HepG2 (cell line): Measurements from ENCODE around the gene GSC. TPM values are rescaled to one million over a fixed set of nuclear protein-coding genes. Genes with fewer than 3 reads are reported as not detected.

Source experiments
- ATAC-seq: fragments of 200-7000 bp; cut with Tn5 transposase; 3 replicates; pipeline ENCODE4 v1.9.1; 2020; ENCODE audit warnings: mild to moderate bottlenecking, moderate library complexity
- BruUV-seq: library from RNA; stranded (reverse); fragments of 400-500 nt; replicated peaks from 2 replicates; lab custom pipeline; 2021; lab: Mats Ljungman, UMichigan
- CTCF ChIA-PET: fragments of 300-600 bp; formaldehyde crosslinking; extraction: SDS; loops from one replicate; lab custom pipeline; 2021; ENCODE audit warnings: low total read pairs, inconsistent platforms, low intra/inter-chr PET ratio; lab: Yijun Ruan, JAX
- POLR2A ChIA-PET: fragments of 350-600 bp; sonication (Branson Sonifier 250); formaldehyde crosslinking; loops from one replicate; lab custom pipeline; 2020; ENCODE audit warnings: antibody characterized with exemption, inconsistent platforms; lab: Yijun Ruan, JAX
- DNase-seq: peaks from one replicate; pipeline ENCODE4 v3.0.0-alpha.2; 2015; ENCODE audit warnings: low spot score
- FAIRE-seq: peaks from 3 replicates; lab custom pipeline; 2011; peaks lifted over from hg19 to GRCh38; lab: Jason Lieb, UNC
- H2AFZ ChIP-seq: one replicate; pipeline ENCODE4 v1.6.1; 2011; ENCODE audit warnings: low read length, inconsistent platforms
- H3K27ac ChIP-seq: fragments of 300-600 bp; 3 replicates; pipeline ENCODE4 v1.8.0; 2011; ENCODE audit warnings: mixed run types, mild to moderate bottlenecking, mixed read lengths, low read length, inconsistent platforms; ENCODE audit not compliant: insufficient read depth; ENCODE audit errors: extremely low read length
- H3K27me3 ChIP-seq, 2 experiments: fragments of 200-600 bp in 1 of 2; 2 replicates in 1 of 2; 3 replicates in 1 of 2; pipeline versions ENCODE4 v1.6.0 to v1.8.0; 2011; ENCODE audit warnings: low read length in 2 of 2, mild to moderate bottlenecking in 2 of 2, moderate library complexity in 2 of 2, inconsistent platforms in 1 of 2; ENCODE audit not compliant: insufficient read depth in 2 of 2, control insufficient read depth in 1 of 2
- H3K36me3 ChIP-seq, 2 experiments: fragments of 200-600 bp in 1 of 2; replicated peaks in 1 of 2; 2 replicates in 1 of 2; 3 replicates in 1 of 2; pipeline versions ENCODE4 v1.5.1 to v1.8.0; 2011; ENCODE audit warnings: low read length in 2 of 2, inconsistent platforms in 1 of 2; ENCODE audit not compliant: insufficient read depth in 2 of 2, control insufficient read depth in 1 of 2
- H3K4me1 ChIP-seq: 2 replicates; pipeline ENCODE4 v1.5.1; 2012; ENCODE audit warnings: low read length, inconsistent platforms; ENCODE audit not compliant: insufficient read depth
- H3K4me2 ChIP-seq: 2 replicates; pipeline ENCODE4 v1.6.0; 2011; ENCODE audit warnings: low read depth, low read length, inconsistent platforms
- H3K4me3 ChIP-seq, 3 experiments: fragments of 200-600 bp in 1 of 3; sonication (generic), shearing (Covaris generic) in 1 of 3; replicated peaks in 1 of 3; 2 replicates each; pipeline ENCODE4 v1.5.1; 2011 to 2016; ENCODE audit warnings: low read length in 3 of 3, inconsistent platforms in 2 of 3, low read depth in 2 of 3, mild to moderate bottlenecking in 2 of 3, control low read depth in 1 of 3, mixed read lengths in 1 of 3; ENCODE audit not compliant: insufficient read depth in 1 of 3
- H3K79me2 ChIP-seq: one replicate; pipeline ENCODE4 v1.6.1; 2011; ENCODE audit warnings: low read length, inconsistent platforms; ENCODE audit not compliant: insufficient read depth
- H3K9ac ChIP-seq: 2 replicates; pipeline ENCODE4 v1.6.0; 2011; ENCODE audit warnings: mild to moderate bottlenecking, low read depth, low read length, inconsistent platforms; ENCODE audit not compliant: insufficient read depth
- H3K9me3 ChIP-seq: 2 replicates; pipeline ENCODE4 v1.5.1; 2012; ENCODE audit warnings: mild to moderate bottlenecking, low read length
- H4K20me1 ChIP-seq: 2 replicates; pipeline ENCODE4 v1.6.0; 2011; ENCODE audit warnings: inconsistent platforms, mild to moderate bottlenecking, low read length, moderate library complexity; ENCODE audit not compliant: insufficient read depth
- ATRX ChIP-seq: sonication (generic); formaldehyde crosslinking; IDR thresholded peaks from 2 replicates; pipeline ENCODE4 v1.4.0; 2020; ENCODE audit warnings: missing genetic modification reagents, borderline replicate concordance
- BRD4 ChIP-seq: sonication (generic); formaldehyde crosslinking; IDR thresholded peaks from 2 replicates; pipeline ENCODE4 v1.4.0; 2020; ENCODE audit warnings: missing genetic modification reagents
- HES4 ChIP-seq: sonication (generic); formaldehyde crosslinking; IDR thresholded peaks from 2 replicates; pipeline ENCODE4 v1.9.0; 2021; ENCODE audit warnings: mild to moderate bottlenecking, missing genetic modification reagents, borderline replicate concordance
- ISL2 ChIP-seq: sonication (generic); formaldehyde crosslinking; IDR thresholded peaks from 2 replicates; pipeline ENCODE4 v1.5.0; 2020; ENCODE audit warnings: missing genetic modification reagents
- ISX ChIP-seq: sonication (generic); formaldehyde crosslinking; conservative IDR thresholded peaks from 2 replicates; pipeline ENCODE4 v1.5.0; 2020; ENCODE audit warnings: missing genetic modification reagents
- MIXL1 ChIP-seq: IDR thresholded peaks from 2 replicates; pipeline ENCODE4 v1.6.1; 2016
- NR2C2 ChIP-seq: sonication (generic); formaldehyde crosslinking; IDR thresholded peaks from 2 replicates; pipeline ENCODE4 v1.4.0; 2020; ENCODE audit warnings: missing genetic modification reagents, mild to moderate bottlenecking, moderate library complexity, borderline replicate concordance
- SMAD1 ChIP-seq: sonication (generic); formaldehyde crosslinking; IDR thresholded peaks from 2 replicates; pipeline ENCODE4 v1.4.0; 2020; ENCODE audit warnings: missing genetic modification reagents, low read depth, mild to moderate bottlenecking, borderline replicate concordance
- TERF1 ChIP-seq: sonication (generic); formaldehyde crosslinking; IDR thresholded peaks from 2 replicates; pipeline ENCODE4 v1.8.0; 2022; ENCODE audit warnings: mild to moderate bottlenecking, missing genetic modification reagents, moderate library complexity
- TOPORS ChIP-seq: sonication (generic); formaldehyde crosslinking; IDR thresholded peaks from 2 replicates; pipeline ENCODE4 v1.8.0; 2023; ENCODE audit warnings: mild to moderate bottlenecking, missing genetic modification reagents
- XRCC5 ChIP-seq: fragments of 200-400 bp; formaldehyde crosslinking; optimal IDR thresholded peaks from 2 replicates; pipeline ENCODE3; 2017; ENCODE audit warnings: mild to moderate bottlenecking, low read length
- ZFP41 ChIP-seq: sonication (generic); formaldehyde crosslinking; IDR thresholded peaks from 2 replicates; pipeline ENCODE4 v1.4.0; 2020; ENCODE audit warnings: mild to moderate bottlenecking, missing genetic modification reagents, borderline replicate concordance
- ZNF468 ChIP-seq: sonication (generic); formaldehyde crosslinking; IDR thresholded peaks from 2 replicates; pipeline ENCODE4 v1.8.0; 2022; ENCODE audit warnings: mild to moderate bottlenecking, moderate library complexity, missing genetic modification reagents
- WGBS: methylation state at CpG from one replicate; pipeline ENCODE4 v1.1.6; 2017; ENCODE audit warnings: low lambda C conversion rate; 5-methylcytosine and 5-hydroxymethylcytosine counted together
- in situ Hi-C: cut with HindIII; loops from 2 replicates; pipeline ENCODE4 v1.10.0; 2017; ENCODE audit warnings: low pct_unique_long_range_greater_than_20kb; ENCODE audit not compliant: extremely low pct_ligation_motif_present
- intact Hi-C: fragments of 100-400 bp; cut with micrococcal nuclease; formaldehyde crosslinking; loops from one replicate; pipeline ENCODE4 v1.10.0; 2022; ENCODE audit not compliant: unreplicated experiment
- polyA plus RNA-seq, 8 experiments: library from polyadenylated mRNA; depleted of rRNA in 3 of 8; stranded (reverse) in 7 of 8; unstranded in 1 of 8; fragments of >200 nt; fragmentation: Illumina TruSeq in 4 of 8; extraction: Trizol in 4 of 8; gene quantifications; 2 replicates each; pipeline versions ENCODE4 v1.2.1 to v1.2.3, GENCODE V29; 2011 to 2016; ENCODE audit warnings: low read depth in 4 of 8, missing spikeins in 1 of 8, mixed read lengths in 1 of 8; ENCODE audit not compliant: insufficient read depth in 1 of 8
- total RNA-seq, 5 experiments: library from RNA; depleted of rRNA; stranded (reverse); fragments of >200 nt; fragmentation: Illumina TruSeq; extraction: Trizol; gene quantifications; 2 replicates each; pipeline ENCODE4 v1.2.3, GENCODE V29; 2016; ENCODE audit warnings: low read depth in 1 of 5
- TF ChIP-seq, protein P1 (sequence below): sonication (generic); formaldehyde crosslinking; IDR thresholded peaks from 2 replicates; pipeline ENCODE4 v1.4.0; 2020; ENCODE audit warnings: mild to moderate bottlenecking, missing genetic modification reagents

GSC gene
- total and polyA plus RNA-seq, 2 of the 13 experiments (the other 11 are each of a cell fraction or from before 2014, with no cell fraction given), result not detected

DNA sequence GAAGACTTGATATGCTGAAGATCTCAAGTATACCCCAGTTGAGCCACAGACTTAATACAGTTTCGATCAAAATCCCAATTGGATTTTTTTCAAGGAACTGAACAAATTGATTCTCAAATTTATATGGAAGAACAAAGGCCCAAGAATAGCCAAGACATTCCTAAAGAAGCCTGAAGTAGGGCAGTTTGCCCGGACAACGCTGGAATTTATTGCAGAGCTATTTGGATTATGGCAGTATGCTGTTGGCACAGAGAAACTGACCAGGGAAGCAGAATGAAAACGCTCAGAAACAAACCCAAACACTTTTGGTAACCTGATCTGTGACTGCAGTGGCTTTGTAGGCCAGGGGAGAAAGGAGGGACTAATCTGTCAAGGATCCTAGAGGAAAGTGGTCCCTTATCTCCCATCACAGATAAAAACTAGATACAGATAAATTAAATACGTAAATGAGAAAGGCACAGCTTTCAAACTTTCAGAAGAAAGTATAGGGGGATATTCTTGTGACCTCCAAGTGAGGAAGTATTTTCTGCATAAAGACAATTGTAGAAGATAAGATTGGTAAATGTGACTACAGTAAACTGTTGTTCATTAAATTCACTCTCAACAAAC is 35.9 kb upstream of the GSC start:
- Histone ChIP-seq H2AFZ (no peak overlapping the region), H3K4me2 (no peak overlapping the region), H4K20me1 (no peaks in the 10 kb centered on the region), H3K79me2 (no peaks in the 10 kb centered on the region), H3K4me1 (no peaks in the 10 kb centered on the region), H3K27ac (no peak overlapping the region), H3K4me3 (no peak overlapping the region), H3K9ac (no peak overlapping the region), H3K27me3 (peaks cover 0 to 5% of the 10 kb centered on the region in 2 experiments; a peak in 2 of 5 replicates), H3K9me3 (no peaks in the 10 kb centered on the region; the same call in 1 of the 2 replicates), H3K36me3 (no peaks in the 10 kb centered on the region)
- ChIA-PET POLR2A (no interaction called here), CTCF (no interaction called here)
- ATAC-seq (no peak), DNase-seq (no peak), FAIRE-seq (no peak)
- no TSS peak for BruUV-seq
- under 1% methylated on average over 5 of the region's 5 CpGs for WGBS
- TF ChIP-seq BRD4 (no peak), XRCC5 (no peak), TERF1 (no peak), ISL2 (CRISPR knock-in tag) (no peak), NR2C2 (CRISPR knock-in tag) (no peak), HES4 (CRISPR knock-in tag) (no peak), ZFP41 (no peak), TOPORS (CRISPR knock-in tag) (no peak), ATRX (no peak), SMAD1 (CRISPR knock-in tag) (no peak), MIXL1 (CRISPR knock-in tag) (no peak), ZNF468 (CRISPR knock-in tag) (no peak), ISX (CRISPR knock-in tag) (no peak)
- TF ChIP-seq, protein P1, sequence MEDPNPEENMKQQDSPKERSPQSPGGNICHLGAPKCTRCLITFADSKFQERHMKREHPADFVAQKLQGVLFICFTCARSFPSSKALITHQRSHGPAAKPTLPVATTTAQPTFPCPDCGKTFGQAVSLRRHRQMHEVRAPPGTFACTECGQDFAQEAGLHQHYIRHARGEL (CRISPR knock-in tag), result no peak
- in situ Hi-C loops, result no loop called here
- intact Hi-C loops, result no loop called here
